Measurements from ENCODE around the gene RPLP2. TPM values are rescaled to one million over a fixed set of nuclear protein-coding genes. Genes with fewer than 3 reads are reported as not detected.

Gene RPLP2
- total RNA-seq, 1 donor from 2014 or later = 232 TPM

GRCh38 chr11:774873-775592 is 34.7 kb upstream of the RPLP2 start:
- DNase-seq = peak; percentile 69

- no peak for DNase-seq
Measured at GRCh38 chr11:776263-776560, 33.6 kb upstream of the RPLP2 start.

GRCh38 chr11:776561-777287 is 33.0 kb upstream of the RPLP2 start:
- DNase-seq = peak; percentile 53

GRCh38 chr11:777288-778255 is 32.2 kb upstream of the RPLP2 start, which contains the start of gene GATD1:
TSS of gene GATD1 (minus strand) at chr11:777487. CDS start at chr11:777462, 25 bp downstream.
- DNase-seq = peak; percentile 92

- no peak for DNase-seq
Measured at GRCh38 chr11:778976-779954, 30.5 kb upstream of the RPLP2 start.

GRCh38 chr11:779955-780532 is 29.7 kb upstream of the RPLP2 start:
- DNase-seq = no peak

- DNase-seq = no peak
Measured at GRCh38 chr11:782264-783174, 27.2 kb upstream of the RPLP2 start.

GRCh38 chr11:783581-784015 is 26.2 kb upstream of the RPLP2 start:
- peak; percentile 90 for DNase-seq

GRCh38 chr11:786235-787083 is 23.3 kb upstream of the RPLP2 start:
- DNase-seq = no peak

- DNase-seq = no peak
Measured at GRCh38 chr11:787084-787675, 22.6 kb upstream of the RPLP2 start.

- no peak for DNase-seq
Measured at GRCh38 chr11:788009-788640, 21.6 kb upstream of the RPLP2 start.

- no peak for DNase-seq
Measured at GRCh38 chr11:788953-789940, 20.5 kb upstream of the RPLP2 start.

- DNase-seq = peak; percentile 36
Measured at GRCh38 chr11:789943-790342, 19.8 kb upstream of the RPLP2 start, which contains the start of gene CEND1. TSS of gene CEND1 (minus strand) at chr11:790090. CDS start at chr11:788576, 1,514 bp downstream.

- no peak for DNase-seq
Measured at GRCh38 chr11:790721-791564, 18.8 kb upstream of the RPLP2 start.

- no peak for DNase-seq
Measured at GRCh38 chr11:791658-792534, 17.9 kb upstream of the RPLP2 start.
